Measurements from ENCODE around the gene NKD1. TPM values are rescaled to one million over a fixed set of nuclear protein-coding genes. Genes with fewer than 3 reads are reported as not detected.
"Not testable (repeated sequence)": the region's sequence is repeated elsewhere in the genome, so short reads cannot be mapped to it uniquely, and the experiment has no call there.

The NKD1 gene
- total and polyA plus RNA-seq, 2 experiments from 2014 or later, result not detected

DNA sequence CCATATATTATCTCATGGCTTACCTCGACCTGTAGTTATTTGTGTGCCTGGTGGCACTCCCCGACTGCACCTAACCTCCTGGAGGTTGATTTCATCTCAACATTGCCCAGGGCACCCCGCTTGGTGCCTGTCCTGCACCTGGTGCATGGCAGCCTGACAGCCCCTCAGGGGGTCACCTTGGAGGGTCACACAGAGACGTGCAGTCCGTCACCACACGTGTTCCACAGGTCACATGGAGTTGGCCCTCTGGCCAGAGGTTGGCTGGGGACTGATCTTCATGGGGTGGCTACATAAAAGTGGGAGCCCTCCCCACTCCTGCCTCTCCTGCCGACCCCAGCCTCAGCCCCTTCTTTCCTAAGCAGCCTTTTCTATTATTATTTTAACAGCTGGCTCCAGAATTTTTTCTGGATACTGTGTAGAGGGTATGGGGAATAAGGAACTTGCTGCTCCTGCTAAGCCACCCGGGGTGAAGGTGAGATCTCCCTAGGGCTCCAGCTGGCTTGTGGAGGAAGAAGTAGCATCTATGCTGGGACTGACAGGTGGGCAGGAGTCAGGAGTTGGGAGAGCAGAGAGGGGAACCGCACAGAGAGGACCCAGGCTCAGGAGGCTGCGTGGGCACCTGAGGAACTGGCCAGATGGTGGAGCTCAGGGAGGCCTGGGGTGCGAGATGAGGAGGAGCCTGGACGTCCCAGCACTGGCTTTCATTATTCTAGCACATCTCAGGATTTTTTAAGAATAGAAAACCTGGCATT, 12.5 kb upstream of the NKD1 start:
- no peak overlapping the region for H3K4me2 ChIP-seq (ENCODE audit: unreplicated experiment)
- no peaks in the 10 kb centered on the region for H3K9me3 ChIP-seq (ENCODE audit: low read depth)
- H3K9me2 ChIP-seq (ENCODE audit: insufficient read depth), result no peaks in the 10 kb centered on the region
- H2AFZ ChIP-seq, result no peak overlapping the region
- H3K27ac ChIP-seq, result no peak overlapping the region
- in situ Hi-C loops (cut with MboI), result no loop called here
- no peaks in the 10 kb centered on the region for H4K20me1 ChIP-seq (ENCODE audit: insufficient read depth)
- 48 to 54% methylated on average over 10 to 12 of the region's 12 CpGs for WGBS, 2 experiments (ENCODE audit: low coverage in 1 of 2, low lambda C conversion rate in 2 of 2, missing lambda C conversion rate in 2 of 2)
- TF ChIP-seq EZH2phosphoT487 (IDR thresholded peaks at IDR 0.05; ENCODE audit: insufficient read depth, low read depth), result no peak
- no peak for TF ChIP-seq EZH2 (IDR thresholded peaks at IDR 0.05; ENCODE audit: insufficient read depth, poor library complexity, severe bottlenecking)
- no peaks in the 10 kb centered on the region for H3K79me2 ChIP-seq (ENCODE audit: insufficient read depth)
- no peak overlapping the region for H3K4me3 ChIP-seq
- H3K9ac ChIP-seq, result no peak overlapping the region
- H3K27me3 ChIP-seq (replicated peaks; ENCODE audit: insufficient read depth), result no peaks in the 10 kb centered on the region
- no peaks in the 10 kb centered on the region for H3K36me3 ChIP-seq (ENCODE audit: low read depth)
- H3F3A ChIP-seq (ENCODE audit: insufficient read depth), result no peaks in the 10 kb centered on the region
- no peak for DNase-seq
- no peaks in the 10 kb centered on the region for H3K4me1 ChIP-seq (ENCODE audit: insufficient read depth)

DNA sequence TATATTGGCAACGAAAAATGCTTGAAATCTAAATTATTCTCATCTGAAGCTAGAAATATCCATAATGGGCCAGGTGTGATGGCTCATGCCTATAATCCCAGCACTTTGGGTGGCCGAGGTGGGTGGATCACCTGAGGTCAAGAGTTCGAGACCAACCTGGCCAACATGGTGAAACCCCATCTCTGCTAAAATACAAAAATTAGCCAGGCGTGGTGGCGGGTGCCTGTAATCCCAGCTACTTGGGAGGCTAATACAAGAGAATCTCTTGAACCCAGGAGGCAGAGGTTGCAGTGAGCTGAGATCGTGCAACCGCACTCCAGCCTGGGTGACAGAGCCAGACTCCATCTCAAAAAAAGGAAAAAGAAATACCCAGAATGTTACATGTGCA, 11.9 kb upstream of the NKD1 start:
- H3K4me1 ChIP-seq (ENCODE audit: insufficient read depth); DNase-seq; H2AFZ ChIP-seq; H3K27me3 ChIP-seq (replicated peaks; ENCODE audit: insufficient read depth); H3K4me2 ChIP-seq (ENCODE audit: unreplicated experiment); H3K79me2 ChIP-seq (ENCODE audit: insufficient read depth); H3K9me3 ChIP-seq (ENCODE audit: low read depth); H3K4me3 ChIP-seq; in situ Hi-C loops (cut with MboI); H3K9ac ChIP-seq; H3F3A ChIP-seq (ENCODE audit: insufficient read depth); H3K27ac ChIP-seq; H3K36me3 ChIP-seq (ENCODE audit: low read depth); H4K20me1 ChIP-seq (ENCODE audit: insufficient read depth); H3K9me2 ChIP-seq (ENCODE audit: insufficient read depth): not testable (repeated sequence)
- WGBS, 2 experiments (ENCODE audit: low coverage in 1 of 2, low lambda C conversion rate in 2 of 2, missing lambda C conversion rate in 2 of 2), result 50 to 62% methylated on average over 7 of the region's 7 CpGs

DNA sequence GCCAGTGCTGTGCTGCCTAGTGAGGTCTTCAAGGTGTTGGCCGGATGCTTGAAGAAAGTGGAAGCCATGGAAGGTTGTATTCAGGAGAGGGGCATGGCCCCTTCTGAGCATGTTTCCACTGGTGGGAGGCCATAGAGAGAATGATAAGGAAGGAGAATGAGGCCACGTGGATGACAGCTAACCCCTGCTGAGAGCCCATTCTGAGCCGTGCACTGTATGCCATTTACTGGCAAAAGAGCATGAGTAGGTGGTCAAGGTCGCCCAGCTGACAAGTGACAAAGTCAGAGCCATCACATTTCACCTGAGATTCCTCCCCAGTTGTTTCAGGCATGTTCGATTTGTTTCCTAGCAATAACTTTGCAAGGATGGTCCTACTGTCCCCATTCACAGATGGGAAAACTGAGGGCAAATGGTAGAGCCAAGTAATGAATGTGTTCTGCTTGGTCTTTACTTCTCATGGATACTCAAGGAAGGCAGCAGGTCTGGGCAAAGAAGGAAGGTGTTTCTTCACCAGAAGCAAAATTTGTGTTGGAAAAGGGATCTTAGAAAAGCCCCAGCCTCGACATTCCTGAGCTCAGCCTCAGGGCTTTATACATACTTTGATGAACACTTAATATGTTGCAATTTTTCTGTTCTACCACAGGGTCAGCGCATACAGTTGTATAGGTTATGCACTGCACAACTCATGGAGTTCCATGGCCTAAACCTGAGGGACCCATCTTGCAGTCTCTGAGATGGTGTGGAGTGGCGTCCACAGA, 10.5 kb upstream of the NKD1 start:
- H4K20me1 ChIP-seq (ENCODE audit: insufficient read depth), result no peaks in the 10 kb centered on the region
- H3K9me2 ChIP-seq (ENCODE audit: insufficient read depth), result no peaks in the 10 kb centered on the region
- no peaks in the 10 kb centered on the region for H3K4me1 ChIP-seq (ENCODE audit: insufficient read depth)
- TF ChIP-seq EZH2 (IDR thresholded peaks at IDR 0.05; ENCODE audit: insufficient read depth, poor library complexity, severe bottlenecking) (no peak), EZH2phosphoT487 (IDR thresholded peaks at IDR 0.05; ENCODE audit: insufficient read depth, low read depth) (no peak)
- peaks cover 2% of the 10 kb centered on the region for H3K27me3 ChIP-seq (replicated peaks; ENCODE audit: insufficient read depth)
- no peaks in the 10 kb centered on the region for H3K9me3 ChIP-seq (ENCODE audit: low read depth)
- no peaks in the 10 kb centered on the region for H3K79me2 ChIP-seq (ENCODE audit: insufficient read depth)
- in situ Hi-C loops (cut with MboI), result no loop called here
- WGBS, 2 experiments (ENCODE audit: low coverage in 1 of 2, low lambda C conversion rate in 2 of 2, missing lambda C conversion rate in 2 of 2), result 53% methylated on average over 8 of the region's 8 CpGs
- H3K4me2 ChIP-seq (ENCODE audit: unreplicated experiment), result no peak overlapping the region
- H3K27ac ChIP-seq, result no peak overlapping the region
- no peaks in the 10 kb centered on the region for H3K36me3 ChIP-seq (ENCODE audit: low read depth)
- H3K4me3 ChIP-seq, result no peak overlapping the region
- H2AFZ ChIP-seq, result no peak overlapping the region
- no peak for DNase-seq
- no peak overlapping the region for H3K9ac ChIP-seq
- no peaks in the 10 kb centered on the region for H3F3A ChIP-seq (ENCODE audit: insufficient read depth)

DNA sequence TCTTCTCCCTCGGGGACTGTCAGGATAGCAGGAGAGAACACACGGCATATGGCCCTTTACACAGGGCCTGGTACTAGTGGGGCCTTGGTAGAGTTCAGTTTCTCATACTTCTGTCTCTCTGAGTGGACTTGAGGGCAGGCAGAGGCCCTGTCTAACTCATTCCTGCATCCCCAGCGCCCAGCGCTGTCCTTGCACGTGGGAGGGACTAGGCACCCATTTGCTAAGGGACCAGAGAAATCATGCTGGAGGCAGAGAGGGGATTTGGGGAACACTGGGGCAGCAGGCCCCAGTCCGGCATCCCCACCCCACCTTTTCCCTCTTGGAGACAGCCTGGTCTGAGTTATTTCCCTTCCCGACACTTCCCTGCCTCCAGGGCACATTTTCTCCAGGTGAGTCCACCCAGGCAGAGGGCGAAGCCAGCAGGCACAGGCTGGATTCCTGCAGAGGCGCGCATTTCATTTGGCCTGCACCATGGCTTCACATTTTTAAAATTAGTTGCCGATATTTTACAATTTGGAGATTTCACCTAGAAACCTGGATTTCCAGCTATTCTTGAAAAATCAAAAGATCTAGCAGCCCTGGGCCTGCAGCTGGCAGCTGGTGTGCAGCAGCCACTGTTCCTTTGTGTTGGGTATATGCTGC, 9.7 kb upstream of the NKD1 start:
- H3K27ac ChIP-seq, result no peak overlapping the region
- no peak overlapping the region for H2AFZ ChIP-seq
- no peak overlapping the region for H3K9ac ChIP-seq
- H3K4me3 ChIP-seq, result no peak overlapping the region
- TF ChIP-seq EZH2phosphoT487 (IDR thresholded peaks at IDR 0.05; ENCODE audit: insufficient read depth, low read depth), result no peak
- TF ChIP-seq EZH2 (IDR thresholded peaks at IDR 0.05; ENCODE audit: insufficient read depth, poor library complexity, severe bottlenecking), result no peak
- H3K36me3 ChIP-seq (ENCODE audit: low read depth), result no peaks in the 10 kb centered on the region
- no peaks in the 10 kb centered on the region for H3K4me1 ChIP-seq (ENCODE audit: insufficient read depth)
- 70 to 79% methylated on average over 11 of the region's 11 CpGs for WGBS, 2 experiments (ENCODE audit: low coverage in 1 of 2, low lambda C conversion rate in 2 of 2, missing lambda C conversion rate in 2 of 2)
- H3F3A ChIP-seq (ENCODE audit: insufficient read depth), result no peaks in the 10 kb centered on the region
- H3K9me3 ChIP-seq (ENCODE audit: low read depth), result no peaks in the 10 kb centered on the region
- no peaks in the 10 kb centered on the region for H3K79me2 ChIP-seq (ENCODE audit: insufficient read depth)
- H3K9me2 ChIP-seq (ENCODE audit: insufficient read depth), result no peaks in the 10 kb centered on the region
- no peak for DNase-seq
- in situ Hi-C loops (cut with MboI), result no loop called here
- no peak overlapping the region for H3K4me2 ChIP-seq (ENCODE audit: unreplicated experiment)
- H3K27me3 ChIP-seq (replicated peaks; ENCODE audit: insufficient read depth), result peaks cover 6% of the 10 kb centered on the region
- no peaks in the 10 kb centered on the region for H4K20me1 ChIP-seq (ENCODE audit: insufficient read depth)

Measured in GM23248 (cell line).